ENCODE measurements around the gene ZNF586. TPM values are rescaled to one million over a fixed set of nuclear protein-coding genes. Genes with fewer than 3 reads are reported as not detected.
"Not testable (repeated sequence)": the region's sequence is repeated elsewhere in the genome, so short reads cannot be mapped to it uniquely, and the experiment has no call there.

The ZNF586 gene
- total and polyA plus RNA-seq, 2 experiments from 2014 or later = 5.2 to 16.9 TPM

DNA sequence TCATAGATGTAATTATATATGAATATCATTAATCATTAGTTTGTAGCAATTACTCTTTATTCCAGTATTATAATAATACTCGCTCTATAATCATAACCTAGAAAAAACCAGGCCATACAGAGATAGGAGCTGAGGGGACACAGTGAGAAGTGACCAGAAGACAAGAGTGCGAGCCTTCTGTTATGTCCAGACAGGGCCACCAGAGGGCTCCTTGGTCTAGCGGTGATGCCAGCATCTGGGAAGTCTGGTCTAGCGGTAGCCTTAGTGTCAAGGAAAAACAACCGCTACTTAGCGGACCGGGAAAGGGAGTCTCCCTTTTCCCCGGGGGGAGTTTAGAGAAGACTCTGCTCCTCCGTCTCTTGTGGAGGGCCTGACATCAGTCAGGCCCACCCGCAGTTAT, 31.2 kb upstream of the ZNF586 start:
- not testable (repeated sequence) for H3K36me3 ChIP-seq (ENCODE audit: insufficient read depth); H3K27ac ChIP-seq (ENCODE audit: low read depth); H3K4me2 ChIP-seq; H3K4me1 ChIP-seq (ENCODE audit: insufficient read depth); H3K4me1 Mint-ChIP-seq; H4K20me1 ChIP-seq (replicated peaks; ENCODE audit: insufficient read depth); H3K9me2 ChIP-seq (ENCODE audit: insufficient read depth); H3K36me3 Mint-ChIP-seq (ENCODE audit: low read depth); H3K9me3 Mint-ChIP-seq; H3F3A ChIP-seq (replicated peaks; ENCODE audit: low read depth); H3K4me3 ChIP-seq; H3K27me3 Mint-ChIP-seq (ENCODE audit: insufficient read depth, low read depth, poor library complexity); H3K27ac Mint-ChIP-seq; H3K79me2 ChIP-seq (replicated peaks; ENCODE audit: insufficient read depth); H3K4me3 Mint-ChIP-seq
- H3K27me3 ChIP-seq (ENCODE audit: insufficient read depth) = peaks cover 13% of the 10 kb centered on the region; the same call in 1 of the 2 replicates
- 0 out of 2 replicates have a peak overlapping the region, but pooled peaks have one; percentile 47 for H2AFZ ChIP-seq
- ATAC-seq (peak; percentile 89), DNase-seq (ENCODE audit: low spot score) (peak; percentile 76)
- TF ChIP-seq, protein P1, sequence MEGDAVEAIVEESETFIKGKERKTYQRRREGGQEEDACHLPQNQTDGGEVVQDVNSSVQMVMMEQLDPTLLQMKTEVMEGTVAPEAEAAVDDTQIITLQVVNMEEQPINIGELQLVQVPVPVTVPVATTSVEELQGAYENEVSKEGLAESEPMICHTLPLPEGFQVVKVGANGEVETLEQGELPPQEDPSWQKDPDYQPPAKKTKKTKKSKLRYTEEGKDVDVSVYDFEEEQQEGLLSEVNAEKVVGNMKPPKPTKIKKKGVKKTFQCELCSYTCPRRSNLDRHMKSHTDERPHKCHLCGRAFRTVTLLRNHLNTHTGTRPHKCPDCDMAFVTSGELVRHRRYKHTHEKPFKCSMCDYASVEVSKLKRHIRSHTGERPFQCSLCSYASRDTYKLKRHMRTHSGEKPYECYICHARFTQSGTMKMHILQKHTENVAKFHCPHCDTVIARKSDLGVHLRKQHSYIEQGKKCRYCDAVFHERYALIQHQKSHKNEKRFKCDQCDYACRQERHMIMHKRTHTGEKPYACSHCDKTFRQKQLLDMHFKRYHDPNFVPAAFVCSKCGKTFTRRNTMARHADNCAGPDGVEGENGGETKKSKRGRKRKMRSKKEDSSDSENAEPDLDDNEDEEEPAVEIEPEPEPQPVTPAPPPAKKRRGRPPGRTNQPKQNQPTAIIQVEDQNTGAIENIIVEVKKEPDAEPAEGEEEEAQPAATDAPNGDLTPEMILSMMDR (conservative IDR thresholded peaks at IDR 0.05; ENCODE audit: low read depth in 2 of 2) = peak; percentile 67 to 69

DNA sequence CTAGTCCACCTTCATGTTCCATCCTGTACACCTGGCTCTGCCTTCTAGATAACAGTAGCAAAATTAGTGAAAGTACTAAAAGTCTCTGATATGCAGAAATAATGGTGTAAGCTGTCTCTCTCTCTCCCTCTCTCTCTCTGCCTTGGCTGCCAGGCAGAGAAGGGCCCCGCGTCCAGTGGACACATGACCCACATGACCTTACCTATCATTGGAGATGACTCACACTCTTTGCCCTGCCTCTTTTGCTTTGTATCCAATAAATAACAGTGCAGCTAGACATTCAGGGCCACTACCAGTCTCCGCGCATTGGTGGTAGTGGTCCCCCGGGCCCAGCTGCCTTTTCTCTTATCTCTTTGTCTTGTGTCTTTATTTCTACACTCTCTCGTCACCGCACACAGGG, 30.7 kb upstream of the ZNF586 start:
- not testable (repeated sequence) for H4K20me1 ChIP-seq (replicated peaks; ENCODE audit: insufficient read depth); H3K9me3 Mint-ChIP-seq; H3K4me1 ChIP-seq (ENCODE audit: insufficient read depth); H3K4me3 ChIP-seq; H3K36me3 ChIP-seq (ENCODE audit: insufficient read depth); H3K27ac Mint-ChIP-seq; H3F3A ChIP-seq (replicated peaks; ENCODE audit: low read depth); H3K36me3 Mint-ChIP-seq (ENCODE audit: low read depth); H3K9me2 ChIP-seq (ENCODE audit: insufficient read depth); H3K27me3 ChIP-seq (ENCODE audit: insufficient read depth); H3K27ac ChIP-seq (ENCODE audit: low read depth); H3K79me2 ChIP-seq (replicated peaks; ENCODE audit: insufficient read depth); ATAC-seq; H3K27me3 Mint-ChIP-seq (ENCODE audit: insufficient read depth, low read depth, poor library complexity); H3K4me1 Mint-ChIP-seq; H3K4me2 ChIP-seq; DNase-seq (ENCODE audit: low spot score)
- H3K4me3 Mint-ChIP-seq = peak overlapping the region; percentile 1; the same call in 1 of the 3 replicates
- H2AFZ ChIP-seq = 0 out of 2 replicates have a peak overlapping the region, but pooled peaks have one; percentile 47

DNA sequence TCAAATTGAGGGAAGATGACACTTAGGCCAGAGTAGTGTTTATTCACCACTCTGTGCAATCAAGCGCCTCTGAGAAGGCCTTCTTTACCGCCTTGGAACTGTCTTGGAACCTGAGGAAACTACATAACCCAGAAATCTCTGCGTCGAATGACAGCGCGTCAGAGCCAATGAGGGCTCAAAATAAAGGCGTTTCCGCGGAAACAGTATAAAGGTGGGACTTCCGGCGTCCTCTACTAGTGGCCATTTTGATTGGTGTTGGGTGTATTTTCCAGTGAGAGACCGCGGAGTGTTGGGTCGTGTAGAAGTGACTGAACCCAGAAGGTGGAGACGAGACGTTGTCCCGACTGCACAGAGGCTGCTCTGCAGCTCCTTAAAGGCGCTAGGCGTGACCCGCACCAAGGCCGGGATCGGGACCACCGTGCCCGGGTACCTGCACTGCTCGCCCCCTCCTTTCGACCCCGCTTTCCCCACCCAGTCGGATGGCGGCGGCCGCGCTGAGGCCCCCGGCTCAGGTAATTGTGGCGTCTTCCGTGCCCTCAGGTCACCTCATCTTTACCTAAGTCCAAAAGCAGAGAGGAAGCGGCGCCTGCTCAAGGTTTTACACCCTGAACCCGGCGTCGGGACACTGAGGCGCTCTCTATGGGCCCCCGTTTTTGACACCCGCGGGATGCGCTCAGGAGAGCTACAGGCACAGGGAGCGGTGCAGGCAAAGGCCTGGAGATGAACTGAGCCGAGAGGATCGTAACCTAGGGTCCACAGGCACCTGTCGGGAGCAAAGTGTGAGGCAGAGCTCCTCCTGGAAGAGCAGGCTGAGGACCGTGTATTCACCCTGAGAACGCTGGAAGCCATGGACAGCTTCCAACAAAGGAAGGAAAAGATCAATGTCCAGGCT, 22.6 kb upstream of the ZNF586 start, which contains the start of gene ZNF776:
Gene ZNF776, plus strand, starts transcription at position 236 of the 892 bp plus-strand sequence. Its CDS starts 244 bp downstream, at position 480.
- Mint-ChIP-seq H3K27ac (peak within 1 kb of the TSS; percentile 92), H3K27me3 (ENCODE audit: insufficient read depth, low read depth, poor library complexity) (peaks cover 5% of the 10 kb centered on the region), H3K36me3 (ENCODE audit: low read depth) (peaks cover 39% of the 10 kb centered on the region), H3K4me3 (peak within 1 kb of the TSS; percentile 90), H3K9me3 (no peaks in the 10 kb centered on the region), H3K4me1 (peaks cover 9% of the 10 kb centered on the region; the same call in 2 of the 3 replicates)
- DNase-seq (ENCODE audit: low spot score) (peak; percentile 98), ATAC-seq (peak; percentile 98)
- peaks cover 29% of the 10 kb centered on the region for H4K20me1 ChIP-seq (replicated peaks; ENCODE audit: insufficient read depth)
- peak within 1 kb of the TSS; percentile 79 for H2AFZ ChIP-seq
- H3K4me3 ChIP-seq = peak within 1 kb of the TSS; percentile 87
- H3K79me2 ChIP-seq (replicated peaks; ENCODE audit: insufficient read depth) = peaks cover 41% of the 10 kb centered on the region
- H3K9me2 ChIP-seq (ENCODE audit: insufficient read depth) = no peaks in the 10 kb centered on the region; the same call in 1 of the 2 replicates
- peaks cover 4% of the 10 kb centered on the region; the same call in 1 of the 2 replicates for H3K4me1 ChIP-seq (ENCODE audit: insufficient read depth)
- TF ChIP-seq NANOG (IDR thresholded peaks at IDR 0.05; ENCODE audit: borderline replicate concordance) (no peak), CREB1 (CRISPR knock-in tag; IDR thresholded peaks at IDR 0.05; ENCODE audit: low read depth) (peak; percentile 62), POLR2AphosphoS5 (IDR thresholded peaks at IDR 0.05; ENCODE audit: low read depth) (peak; percentile 88), ZNF114 (CRISPR knock-in tag; IDR thresholded peaks at IDR 0.05) (peak; percentile 98)
- TF ChIP-seq, protein P2, sequence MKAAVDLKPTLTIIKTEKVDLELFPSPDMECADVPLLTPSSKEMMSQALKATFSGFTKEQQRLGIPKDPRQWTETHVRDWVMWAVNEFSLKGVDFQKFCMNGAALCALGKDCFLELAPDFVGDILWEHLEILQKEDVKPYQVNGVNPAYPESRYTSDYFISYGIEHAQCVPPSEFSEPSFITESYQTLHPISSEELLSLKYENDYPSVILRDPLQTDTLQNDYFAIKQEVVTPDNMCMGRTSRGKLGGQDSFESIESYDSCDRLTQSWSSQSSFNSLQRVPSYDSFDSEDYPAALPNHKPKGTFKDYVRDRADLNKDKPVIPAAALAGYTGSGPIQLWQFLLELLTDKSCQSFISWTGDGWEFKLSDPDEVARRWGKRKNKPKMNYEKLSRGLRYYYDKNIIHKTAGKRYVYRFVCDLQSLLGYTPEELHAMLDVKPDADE (IDR thresholded peaks at IDR 0.05) = peak; percentile 94
- no peaks in the 10 kb centered on the region for H3K27me3 ChIP-seq (ENCODE audit: insufficient read depth)
- H3K36me3 ChIP-seq (ENCODE audit: insufficient read depth) = peaks cover 15% of the 10 kb centered on the region
- H3F3A ChIP-seq (replicated peaks; ENCODE audit: low read depth) = peaks cover 6% of the 10 kb centered on the region; the same call in 1 of the 2 replicates
- no peak within 1 kb of the TSS for H3K27ac ChIP-seq (ENCODE audit: low read depth)
- peak within 1 kb of the TSS; percentile 96 for H3K4me2 ChIP-seq
